GM12865 (cell line): ENCODE data around the gene KYAT1.
A peak's percentile ranks its signal among the peaks of the same experiment; 100 is the strongest.
"Not testable (repeated sequence)": the region's sequence is repeated elsewhere in the genome, so short reads cannot be mapped to it uniquely, and the experiment has no call there.

ENCODE experiments used
- DNase-seq: peaks from one replicate; pipeline ENCODE4 v3.0.0; 2010; ENCODE audit warnings: low read depth
- H3K4me3 ChIP-seq: 2 replicates; pipeline ENCODE4 v1.5.1; 2011; ENCODE audit warnings: mild to moderate bottlenecking, low read depth, low read length, control low read depth
- CTCF ChIP-seq: IDR thresholded peaks from 2 replicates; pipeline ENCODE4 v1.5.1; 2011; ENCODE audit warnings: low read length, control low read depth, low read depth, inconsistent platforms; ENCODE audit not compliant: insufficient read depth; ENCODE audit errors: missing control alignments

The KYAT1 gene

GRCh38 chr9:128870128-128870940 is 11.4 kb downstream of the KYAT1 start:
- H3K4me3 ChIP-seq: no peak overlapping the region
- DNase-seq: no peak
- no peak for TF ChIP-seq CTCF

- peak; percentile 86 for DNase-seq
These were observed 18.1 kb downstream of the KYAT1 start for GRCh38 chr9:128863647-128864046.

GRCh38 chr9:128862401-128862851 is 19.3 kb downstream of the KYAT1 start:
- no peak overlapping the region for H3K4me3 ChIP-seq
- DNase-seq: no peak
- TF ChIP-seq CTCF: no peak

More at GRCh38 chr9:128863647-128864046, 18.1 kb downstream of the KYAT1 start:
- no peak overlapping the region for H3K4me3 ChIP-seq
- TF ChIP-seq CTCF: peak; percentile 99

- TF ChIP-seq CTCF: no peak
- DNase-seq: no peak
- no peak overlapping the region for H3K4me3 ChIP-seq
These were observed 20.2 kb downstream of the KYAT1 start for GRCh38 chr9:128861501-128861900.

- DNase-seq: no peak
- H3K4me3 ChIP-seq: no peak overlapping the region
- TF ChIP-seq CTCF: no peak
These were observed 20.8 kb downstream of the KYAT1 start for GRCh38 chr9:128860937-128861336.

- not testable (repeated sequence) for DNase-seq, H3K4me3 ChIP-seq
These were observed 23.3 kb downstream of the KYAT1 start for GRCh38 chr9:128858476-128858875.

GRCh38 chr9:128854454-128854853 is 27.3 kb downstream of the KYAT1 start:
- DNase-seq, H3K4me3 ChIP-seq: not testable (repeated sequence)

GRCh38 chr9:128852646-128853045 is 29.1 kb downstream of the KYAT1 start:
- DNase-seq, H3K4me3 ChIP-seq: not testable (repeated sequence)

GRCh38 chr9:128851779-128852600 is 29.8 kb downstream of the KYAT1 start:
- H3K4me3 ChIP-seq: not testable (repeated sequence)
- DNase-seq: peak; percentile 40

GRCh38 chr9:128851024-128851423 is 30.7 kb downstream of the KYAT1 start:
- H3K4me3 ChIP-seq, DNase-seq: not testable (repeated sequence)
